Loucy (cell line): ENCODE results near the gene PITX3.

ENCODE experiments used
- H2AFZ ChIP-seq: fragments of 200-600 bp; sonication (generic); 2 replicates; pipeline ENCODE4 v1.6.0; 2016; ENCODE audit warnings: antibody characterized with exemption, mild to moderate bottlenecking, low read length, moderate library complexity
- H3F3A ChIP-seq: fragments of 200-600 bp; 2 replicates; pipeline ENCODE4 v1.6.0; 2016; ENCODE audit warnings: antibody characterized with exemption, low read depth, mild to moderate bottlenecking
- H3K27me3 ChIP-seq: fragments of 200-600 bp; sonication (generic); 2 replicates; pipeline ENCODE4 v1.6.1; 2014; ENCODE audit warnings: low read length, mild to moderate bottlenecking; ENCODE audit not compliant: insufficient read depth, poor library complexity, severe bottlenecking
- H3K36me3 ChIP-seq: fragments of 200-600 bp; sonication (generic); 2 replicates; pipeline ENCODE4 v1.6.1; 2016; ENCODE audit warnings: low read length; ENCODE audit not compliant: insufficient read depth
- H3K4me1 ChIP-seq: fragments of 200-600 bp; sonication (generic); 2 replicates; pipeline ENCODE4 v1.5.1; 2014; ENCODE audit warnings: low read length, mild to moderate bottlenecking; ENCODE audit not compliant: insufficient read depth, poor library complexity, severe bottlenecking
- H3K4me2 ChIP-seq: fragments of 200-600 bp; sonication (generic); 2 replicates; pipeline ENCODE4 v1.6.0; 2014; ENCODE audit warnings: antibody characterized with exemption, low read length, low read depth, mild to moderate bottlenecking; ENCODE audit not compliant: poor library complexity, severe bottlenecking
- H3K4me3 ChIP-seq: fragments of 200-600 bp; sonication (generic); 2 replicates; pipeline ENCODE4 v1.5.1; 2014; ENCODE audit warnings: low read length, mild to moderate bottlenecking, mixed read lengths; ENCODE audit not compliant: poor library complexity, severe bottlenecking
- H3K79me2 ChIP-seq: fragments of 200-600 bp; sonication (generic); 2 replicates; pipeline ENCODE4 v1.6.1; 2014; ENCODE audit warnings: low read length; ENCODE audit not compliant: insufficient read depth
- H3K9ac ChIP-seq: fragments of 200-600 bp; sonication (generic); 2 replicates; pipeline ENCODE4 v1.6.0; 2014; ENCODE audit warnings: mild to moderate bottlenecking, low read depth, low read length, moderate library complexity; ENCODE audit not compliant: poor library complexity, severe bottlenecking
- H3K9me2 ChIP-seq: fragments of 200-600 bp; sonication (generic); replicated peaks from 2 replicates; pipeline ENCODE4 v1.6.1; 2016; ENCODE audit warnings: low read depth, low read length, mixed read lengths
- H3K9me3 ChIP-seq: fragments of 200-600 bp; sonication (generic); 2 replicates; pipeline ENCODE4 v1.6.1; 2014; ENCODE audit warnings: mild to moderate bottlenecking, antibody characterized with exemption, low read length, low read depth; ENCODE audit not compliant: insufficient read depth
- H4K20me1 ChIP-seq: fragments of 200-600 bp; sonication (generic); 2 replicates; pipeline ENCODE4 v1.6.0; 2014; ENCODE audit warnings: antibody characterized with exemption, low read length, mild to moderate bottlenecking; ENCODE audit not compliant: insufficient read depth, poor library complexity, severe bottlenecking
- EZH2phosphoT487 ChIP-seq: fragments of 200-600 bp; IDR thresholded peaks from 2 replicates; pipeline ENCODE4 v1.6.1; 2018; ENCODE audit warnings: antibody characterized with exemption, mild to moderate bottlenecking, moderate library complexity, borderline replicate concordance
- TF ChIP-seq, protein P1 (sequence below): fragments of 200-600 bp; sonication (generic); conservative IDR thresholded peaks from 2 replicates; pipeline ENCODE4 v1.5.1; 2014; ENCODE audit warnings: mild to moderate bottlenecking, antibody characterized with exemption, low read length

Gene PITX3

DNA sequence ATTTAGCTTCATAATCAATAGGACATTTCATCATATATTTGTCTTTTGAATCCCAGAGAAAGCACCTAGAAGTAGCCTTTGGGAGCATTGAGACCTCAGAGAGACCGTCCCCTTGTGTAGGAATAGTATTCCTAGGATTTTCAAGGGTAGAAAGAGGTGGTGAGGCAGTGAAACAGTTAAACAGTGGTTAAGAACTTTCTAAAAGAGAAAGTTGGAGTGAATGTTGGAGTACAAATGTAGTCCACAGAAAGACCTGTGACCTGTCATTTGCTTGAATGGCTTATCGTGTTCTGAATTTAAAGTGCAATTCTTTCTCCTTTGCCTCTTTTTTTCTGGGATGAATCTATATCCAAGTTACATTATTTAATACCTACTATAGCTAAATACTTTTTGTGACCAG lies 34.0 kb upstream of the PITX3 start:
- no peaks in the 10 kb centered on the region for H3K27me3 ChIP-seq
- no peaks in the 10 kb centered on the region for H3K9me3 ChIP-seq
- peaks cover 69% of the 10 kb centered on the region for H3K79me2 ChIP-seq
- H2AFZ ChIP-seq: no peak overlapping the region
- H3K4me1 ChIP-seq: no peaks in the 10 kb centered on the region
- TF ChIP-seq EZH2phosphoT487: no peak
- TF ChIP-seq, protein P1, sequence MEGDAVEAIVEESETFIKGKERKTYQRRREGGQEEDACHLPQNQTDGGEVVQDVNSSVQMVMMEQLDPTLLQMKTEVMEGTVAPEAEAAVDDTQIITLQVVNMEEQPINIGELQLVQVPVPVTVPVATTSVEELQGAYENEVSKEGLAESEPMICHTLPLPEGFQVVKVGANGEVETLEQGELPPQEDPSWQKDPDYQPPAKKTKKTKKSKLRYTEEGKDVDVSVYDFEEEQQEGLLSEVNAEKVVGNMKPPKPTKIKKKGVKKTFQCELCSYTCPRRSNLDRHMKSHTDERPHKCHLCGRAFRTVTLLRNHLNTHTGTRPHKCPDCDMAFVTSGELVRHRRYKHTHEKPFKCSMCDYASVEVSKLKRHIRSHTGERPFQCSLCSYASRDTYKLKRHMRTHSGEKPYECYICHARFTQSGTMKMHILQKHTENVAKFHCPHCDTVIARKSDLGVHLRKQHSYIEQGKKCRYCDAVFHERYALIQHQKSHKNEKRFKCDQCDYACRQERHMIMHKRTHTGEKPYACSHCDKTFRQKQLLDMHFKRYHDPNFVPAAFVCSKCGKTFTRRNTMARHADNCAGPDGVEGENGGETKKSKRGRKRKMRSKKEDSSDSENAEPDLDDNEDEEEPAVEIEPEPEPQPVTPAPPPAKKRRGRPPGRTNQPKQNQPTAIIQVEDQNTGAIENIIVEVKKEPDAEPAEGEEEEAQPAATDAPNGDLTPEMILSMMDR: no peak
- no peak overlapping the region for H3K4me2 ChIP-seq
- no peak overlapping the region for H3K9ac ChIP-seq
- no peaks in the 10 kb centered on the region for H3K9me2 ChIP-seq
- H3F3A ChIP-seq: no peaks in the 10 kb centered on the region
- H3K4me3 ChIP-seq: no peak overlapping the region
- peaks cover 26% of the 10 kb centered on the region; the same call in 1 of the 2 replicates for H3K36me3 ChIP-seq
- peaks cover 33% of the 10 kb centered on the region for H4K20me1 ChIP-seq

DNA sequence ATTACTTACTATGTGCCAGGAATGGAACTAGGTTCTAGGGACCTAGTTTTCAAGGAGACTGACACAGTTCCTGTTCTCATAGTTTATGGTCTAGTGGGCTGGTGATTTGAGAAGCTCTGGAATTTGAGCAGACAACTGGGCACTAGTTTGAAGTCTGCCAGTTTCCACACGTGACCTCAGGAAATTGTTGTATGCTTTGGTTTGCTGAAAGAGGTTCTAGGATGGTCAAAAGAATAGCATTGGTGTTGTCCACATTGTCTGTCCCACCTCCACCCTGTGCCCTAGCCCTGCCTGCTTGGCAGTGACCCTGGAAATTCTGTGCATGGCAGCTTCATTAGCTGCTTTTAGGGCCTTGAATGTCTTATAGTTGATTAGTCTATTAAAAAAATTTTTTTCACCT lies 32.8 kb upstream of the PITX3 start:
- H3K4me3 ChIP-seq: no peak overlapping the region
- H3K79me2 ChIP-seq: peaks cover 69% of the 10 kb centered on the region
- H3K36me3 ChIP-seq: peaks cover 31% of the 10 kb centered on the region; the same call in 1 of the 2 replicates
- no peak overlapping the region for H3K9ac ChIP-seq
- no peak overlapping the region for H2AFZ ChIP-seq
- H4K20me1 ChIP-seq: peaks cover 24% of the 10 kb centered on the region
- no peaks in the 10 kb centered on the region for H3K9me2 ChIP-seq
- H3K4me1 ChIP-seq: peaks cover 1% of the 10 kb centered on the region
- no peaks in the 10 kb centered on the region for H3K9me3 ChIP-seq
- no peaks in the 10 kb centered on the region for H3F3A ChIP-seq
- TF ChIP-seq, protein P1: no peak
- no peak for TF ChIP-seq EZH2phosphoT487
- no peaks in the 10 kb centered on the region for H3K27me3 ChIP-seq
- H3K4me2 ChIP-seq: no peak overlapping the region

DNA sequence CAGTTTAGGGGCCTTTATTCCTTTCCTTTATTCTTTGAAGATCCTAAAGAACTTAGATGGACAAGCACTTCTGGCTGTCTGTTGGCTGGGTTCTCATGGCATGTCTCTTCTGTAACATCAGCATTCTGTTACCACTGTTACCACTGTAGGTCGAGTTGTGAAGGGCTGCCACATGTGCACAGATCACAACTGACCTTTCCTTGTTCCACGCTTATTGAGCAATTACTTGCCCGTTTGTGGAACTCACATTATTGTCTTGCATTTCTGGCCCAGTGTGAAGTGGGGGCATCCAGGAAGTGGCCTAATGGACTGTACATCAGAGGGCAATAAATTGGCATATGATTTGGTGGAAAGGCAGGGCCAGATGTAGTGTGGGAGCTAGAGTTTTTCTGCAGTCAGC lies 27.7 kb upstream of the PITX3 start:
- TF ChIP-seq, protein P1: no peak
- TF ChIP-seq EZH2phosphoT487: no peak
- Histone ChIP-seq H3K36me3 (peaks cover 39% of the 10 kb centered on the region; the same call in 1 of the 2 replicates), H3K9ac (no peak overlapping the region), H3K4me3 (no peak overlapping the region), H3K9me2 (no peaks in the 10 kb centered on the region), H3K9me3 (no peaks in the 10 kb centered on the region), H2AFZ (no peak overlapping the region), H3K27me3 (no peaks in the 10 kb centered on the region), H4K20me1 (peaks cover 20% of the 10 kb centered on the region), H3F3A (no peaks in the 10 kb centered on the region), H3K4me2 (no peak overlapping the region), H3K4me1 (peaks cover 15% of the 10 kb centered on the region), H3K79me2 (peaks cover 68% of the 10 kb centered on the region)
